HEK293T (cell line): ENCODE data around the gene RPLP2.

ENCODE experiments used
- BHLHE40 ChIP-seq: fragments of 450-650 bp; IDR thresholded peaks from 2 replicates; pipeline ENCODE4 v1.6.1; 2016; ENCODE audit warnings: mild to moderate bottlenecking, moderate library complexity, borderline replicate concordance
- FOXM1 ChIP-seq: fragments of 450-650 bp; IDR thresholded peaks from 2 replicates; pipeline ENCODE4 v1.6.1; 2017; ENCODE audit warnings: mild to moderate bottlenecking, borderline replicate concordance
- TARDBP ChIP-seq: fragments of 450-650 bp; IDR thresholded peaks from 2 replicates; pipeline ENCODE4 v1.6.1; 2016
- ZNF384 ChIP-seq: fragments of 450-650 bp; IDR thresholded peaks from 2 replicates; pipeline ENCODE4 v1.6.1; 2016

- TF ChIP-seq TARDBP (no peak), BHLHE40 (no peak), FOXM1 (no peak), ZNF384 (no peak)
Observed at GRCh38 chr11:808427-809286, 1.1 kb upstream of the RPLP2 start.
